ENCODE results near the gene TMEM86A.

DNA sequence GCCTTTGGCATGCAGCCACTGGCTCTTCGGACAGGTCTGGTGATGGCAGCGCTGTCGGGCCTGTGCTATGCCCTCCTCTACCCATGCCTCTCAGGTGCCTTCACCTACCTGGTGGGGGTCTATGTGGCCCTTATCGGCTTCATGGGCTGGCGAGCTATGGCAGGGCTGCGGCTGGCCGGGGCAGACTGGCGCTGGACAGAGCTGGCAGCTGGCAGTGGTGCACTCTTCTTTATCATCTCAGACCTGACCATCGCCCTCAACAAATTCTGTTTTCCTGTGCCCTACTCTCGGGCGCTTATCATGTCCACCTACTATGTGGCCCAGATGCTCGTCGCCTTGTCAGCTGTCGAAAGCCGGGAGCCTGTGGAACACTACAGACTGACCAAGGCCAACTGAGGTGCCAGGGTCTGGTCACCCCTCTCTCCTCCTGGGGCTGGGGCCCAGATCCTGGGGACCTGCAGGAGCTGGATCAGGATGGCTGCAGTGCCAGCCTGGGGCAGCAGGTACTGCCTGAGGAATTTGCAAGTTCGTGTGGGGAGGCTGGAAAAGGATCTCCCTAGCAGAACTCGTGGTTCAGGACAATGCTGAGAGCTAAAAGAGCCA lies 3.1 kb downstream of the TMEM86A start:
- TF ChIP-seq, protein P1, sequence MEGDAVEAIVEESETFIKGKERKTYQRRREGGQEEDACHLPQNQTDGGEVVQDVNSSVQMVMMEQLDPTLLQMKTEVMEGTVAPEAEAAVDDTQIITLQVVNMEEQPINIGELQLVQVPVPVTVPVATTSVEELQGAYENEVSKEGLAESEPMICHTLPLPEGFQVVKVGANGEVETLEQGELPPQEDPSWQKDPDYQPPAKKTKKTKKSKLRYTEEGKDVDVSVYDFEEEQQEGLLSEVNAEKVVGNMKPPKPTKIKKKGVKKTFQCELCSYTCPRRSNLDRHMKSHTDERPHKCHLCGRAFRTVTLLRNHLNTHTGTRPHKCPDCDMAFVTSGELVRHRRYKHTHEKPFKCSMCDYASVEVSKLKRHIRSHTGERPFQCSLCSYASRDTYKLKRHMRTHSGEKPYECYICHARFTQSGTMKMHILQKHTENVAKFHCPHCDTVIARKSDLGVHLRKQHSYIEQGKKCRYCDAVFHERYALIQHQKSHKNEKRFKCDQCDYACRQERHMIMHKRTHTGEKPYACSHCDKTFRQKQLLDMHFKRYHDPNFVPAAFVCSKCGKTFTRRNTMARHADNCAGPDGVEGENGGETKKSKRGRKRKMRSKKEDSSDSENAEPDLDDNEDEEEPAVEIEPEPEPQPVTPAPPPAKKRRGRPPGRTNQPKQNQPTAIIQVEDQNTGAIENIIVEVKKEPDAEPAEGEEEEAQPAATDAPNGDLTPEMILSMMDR (IDR thresholded peaks at IDR 0.05) = no peak
- no peak for TF ChIP-seq POLR2A (IDR thresholded peaks at IDR 0.05)
- TF ChIP-seq POLR2AphosphoS5 (IDR thresholded peaks at IDR 0.05) = no peak
